Nephron progenitor cell (in vitro differentiated cells): ENCODE data around the gene TDRKH.
A peak's percentile ranks its signal among the peaks of the same experiment; 100 is the strongest.
"Not testable (repeated sequence)": the region's sequence is repeated elsewhere in the genome, so short reads cannot be mapped to it uniquely, and the experiment has no call there.

Experiments
- DNase-seq: peaks from one replicate; pipeline ENCODE4 v3.0.0; 2021
- H3K27ac Mint-ChIP-seq: 2 replicates; pipeline ENCODE4 v1.8.0; 2021; ENCODE audit warnings: mild to moderate bottlenecking, moderate library complexity, mixed read lengths
- H3K27me3 Mint-ChIP-seq: 2 replicates; pipeline ENCODE4 v1.8.0; 2021; ENCODE audit warnings: mild to moderate bottlenecking, low read depth, mixed read lengths; ENCODE audit not compliant: poor library complexity
- H3K36me3 Mint-ChIP-seq: 2 replicates; pipeline ENCODE4 v1.8.0; 2021; ENCODE audit warnings: low read depth, mixed read lengths
- H3K4me1 Mint-ChIP-seq: 2 replicates; pipeline ENCODE4 v1.8.0; 2021; ENCODE audit warnings: mixed read lengths
- H3K4me3 Mint-ChIP-seq: 2 replicates; pipeline ENCODE4 v1.8.0; 2021; ENCODE audit warnings: mild to moderate bottlenecking, moderate library complexity, mixed read lengths
- H3K9me3 Mint-ChIP-seq: 2 replicates; pipeline ENCODE4 v1.8.0; 2021; ENCODE audit warnings: mild to moderate bottlenecking, moderate library complexity, mixed read lengths
- CTCF ChIP-seq: fragments of 200-600 bp; sonication (generic); IDR thresholded peaks from 2 replicates; pipeline ENCODE4 v1.5.0; 2021; ENCODE audit warnings: antibody characterized with exemption

Gene TDRKH

GRCh38 chr1:151774256-151774922 is 15.9 kb downstream of the TDRKH start:
- Mint-ChIP-seq H3K4me1 (no peaks in the 10 kb centered on the region), H3K27me3 (peaks cover 11% of the 10 kb centered on the region), H3K9me3 (peaks cover 7% of the 10 kb centered on the region), H3K4me3 (no peak overlapping the region), H3K27ac (no peak overlapping the region), H3K36me3 (peaks cover 19% of the 10 kb centered on the region)
- no peak for TF ChIP-seq CTCF
- no peak for DNase-seq

GRCh38 chr1:151773702-151774101 is 16.6 kb downstream of the TDRKH start:
- no peak for TF ChIP-seq CTCF
- H3K27me3 Mint-ChIP-seq, result peaks cover 11% of the 10 kb centered on the region
- H3K27ac Mint-ChIP-seq, result no peak overlapping the region
- H3K36me3 Mint-ChIP-seq, result peaks cover 19% of the 10 kb centered on the region
- no peak overlapping the region for H3K4me3 Mint-ChIP-seq
- no peak for DNase-seq
- H3K4me1 Mint-ChIP-seq, result no peaks in the 10 kb centered on the region
- H3K9me3 Mint-ChIP-seq, result peaks cover 7% of the 10 kb centered on the region

GRCh38 chr1:151769270-151769669 is 21.0 kb downstream of the TDRKH start:
- not testable (repeated sequence) for DNase-seq, H3K36me3 Mint-ChIP-seq, H3K27ac Mint-ChIP-seq, H3K4me1 Mint-ChIP-seq, H3K4me3 Mint-ChIP-seq, H3K9me3 Mint-ChIP-seq
- peaks cover 17% of the 10 kb centered on the region for H3K27me3 Mint-ChIP-seq

- DNase-seq, H3K4me3 Mint-ChIP-seq, H3K27ac Mint-ChIP-seq: not testable (repeated sequence)
These were observed 21.8 kb downstream of the TDRKH start for GRCh38 chr1:151768351-151769066.

GRCh38 chr1:151763990-151764389 is 26.3 kb downstream of the TDRKH start:
- Mint-ChIP-seq H3K27ac (no peak overlapping the region), H3K36me3 (peaks cover 35% of the 10 kb centered on the region), H3K4me3 (peak overlapping the region; percentile 92), H3K4me1 (peaks cover 19% of the 10 kb centered on the region), H3K9me3 (no peaks in the 10 kb centered on the region), H3K27me3 (peaks cover 10% of the 10 kb centered on the region)
- no peak for TF ChIP-seq CTCF
- no peak for DNase-seq

More at GRCh38 chr1:151768351-151769066, 21.8 kb downstream of the TDRKH start:
- peaks cover 13% of the 10 kb centered on the region for H3K27me3 Mint-ChIP-seq
- peaks cover 10% of the 10 kb centered on the region for H3K4me1 Mint-ChIP-seq
- not testable (repeated sequence) for H3K36me3 Mint-ChIP-seq, H3K9me3 Mint-ChIP-seq

- no peaks in the 10 kb centered on the region for H3K9me3 Mint-ChIP-seq
- peaks cover 38% of the 10 kb centered on the region for H3K36me3 Mint-ChIP-seq
- peaks cover 6% of the 10 kb centered on the region for H3K27me3 Mint-ChIP-seq
- H3K4me3 Mint-ChIP-seq, result peak within 1 kb of the TSS; percentile 92
- TF ChIP-seq CTCF, result no peak
- H3K4me1 Mint-ChIP-seq, result peaks cover 19% of the 10 kb centered on the region
- H3K27ac Mint-ChIP-seq, result peak within 1 kb of the TSS; percentile 59
- peak; percentile 85 for DNase-seq
These were observed 27.1 kb downstream of the TDRKH start, which contains the start of gene MRPL9 for GRCh38 chr1:151762941-151763921. Gene MRPL9, minus strand, starts transcription at chr1:151763496. Its CDS starts 17 bp downstream, at chr1:151763479.
